ENCODE measurements around the gene OSMR.

DNA sequence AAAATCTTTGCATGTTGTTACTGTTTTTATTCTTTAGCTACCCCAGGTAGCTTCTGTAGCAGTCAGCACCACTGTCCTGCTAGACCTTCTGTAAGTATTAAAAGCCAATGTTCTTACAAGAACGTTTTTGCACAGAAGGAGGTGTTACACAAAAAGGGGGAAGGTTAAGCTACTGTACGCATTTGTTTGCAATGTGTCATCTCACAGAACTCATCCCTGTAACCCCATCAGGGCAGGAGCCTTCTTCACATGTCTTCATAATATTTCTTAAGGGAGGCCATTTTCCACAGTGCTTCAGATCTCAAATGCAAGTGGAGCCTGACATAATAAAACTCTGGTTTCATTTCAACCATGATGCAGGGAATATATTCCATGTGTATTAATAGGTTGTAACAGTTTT is 67.9 kb downstream of the OSMR start:
- TF ChIP-seq, protein P1, sequence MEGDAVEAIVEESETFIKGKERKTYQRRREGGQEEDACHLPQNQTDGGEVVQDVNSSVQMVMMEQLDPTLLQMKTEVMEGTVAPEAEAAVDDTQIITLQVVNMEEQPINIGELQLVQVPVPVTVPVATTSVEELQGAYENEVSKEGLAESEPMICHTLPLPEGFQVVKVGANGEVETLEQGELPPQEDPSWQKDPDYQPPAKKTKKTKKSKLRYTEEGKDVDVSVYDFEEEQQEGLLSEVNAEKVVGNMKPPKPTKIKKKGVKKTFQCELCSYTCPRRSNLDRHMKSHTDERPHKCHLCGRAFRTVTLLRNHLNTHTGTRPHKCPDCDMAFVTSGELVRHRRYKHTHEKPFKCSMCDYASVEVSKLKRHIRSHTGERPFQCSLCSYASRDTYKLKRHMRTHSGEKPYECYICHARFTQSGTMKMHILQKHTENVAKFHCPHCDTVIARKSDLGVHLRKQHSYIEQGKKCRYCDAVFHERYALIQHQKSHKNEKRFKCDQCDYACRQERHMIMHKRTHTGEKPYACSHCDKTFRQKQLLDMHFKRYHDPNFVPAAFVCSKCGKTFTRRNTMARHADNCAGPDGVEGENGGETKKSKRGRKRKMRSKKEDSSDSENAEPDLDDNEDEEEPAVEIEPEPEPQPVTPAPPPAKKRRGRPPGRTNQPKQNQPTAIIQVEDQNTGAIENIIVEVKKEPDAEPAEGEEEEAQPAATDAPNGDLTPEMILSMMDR (IDR thresholded peaks at IDR 0.05; ENCODE audit: low read depth, low read length, poor library complexity, severe bottlenecking) = no peak
- no peak for TF ChIP-seq EZH2phosphoT487 (IDR thresholded peaks at IDR 0.05; ENCODE audit: borderline replicate concordance, low read length)
